Measurements from ENCODE around the gene CD22. TPM values are rescaled to one million over a fixed set of nuclear protein-coding genes. Genes with fewer than 3 reads are reported as not detected.

Gene CD22
- total RNA-seq, 1 donor from 2014 or later: not detected

GRCh38 chr19:35295792-35296462 is 33.1 kb upstream of the CD22 start:
- DNase-seq (ENCODE audit: low read depth, low spot score): no peak

- no peak for DNase-seq (ENCODE audit: low read depth, low spot score)
Observed at GRCh38 chr19:35296644-35297514, 32.1 kb upstream of the CD22 start.

DNA sequence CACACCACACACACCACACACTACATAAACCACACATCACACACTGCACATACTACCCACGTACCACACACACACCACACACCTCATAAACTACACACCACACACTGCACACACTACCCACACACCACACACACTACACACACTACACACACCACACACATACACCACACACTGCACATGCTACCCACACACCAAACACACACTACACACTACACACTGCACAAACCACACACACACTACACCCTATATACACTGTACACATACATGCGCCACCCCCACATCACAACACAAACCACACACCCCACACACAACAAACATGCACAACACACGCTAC is 31.5 kb upstream of the CD22 start:
- no peak for DNase-seq (ENCODE audit: low read depth, low spot score)

DNA sequence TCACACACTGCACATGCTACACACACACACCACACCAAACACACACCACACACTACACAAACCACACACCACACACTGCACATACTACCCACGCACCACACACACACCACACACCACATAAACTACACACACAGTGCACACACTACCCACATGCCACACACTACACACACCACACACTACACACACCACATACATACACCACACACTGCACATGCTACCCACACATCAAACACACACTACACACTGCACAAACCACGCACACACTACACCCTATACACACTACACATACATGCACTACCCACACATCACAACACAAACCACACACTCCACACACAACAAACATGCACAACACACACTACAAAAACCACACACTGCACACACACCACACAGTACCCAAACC is 31.1 kb upstream of the CD22 start:
- DNase-seq (ENCODE audit: low read depth, low spot score): no peak

- no peak for DNase-seq (ENCODE audit: low read depth, low spot score)
Observed at GRCh38 chr19:35298561-35298972, 30.4 kb upstream of the CD22 start.

GRCh38 chr19:35299523-35300338 is 29.3 kb upstream of the CD22 start:
- no peak for DNase-seq (ENCODE audit: low read depth, low spot score)

DNA sequence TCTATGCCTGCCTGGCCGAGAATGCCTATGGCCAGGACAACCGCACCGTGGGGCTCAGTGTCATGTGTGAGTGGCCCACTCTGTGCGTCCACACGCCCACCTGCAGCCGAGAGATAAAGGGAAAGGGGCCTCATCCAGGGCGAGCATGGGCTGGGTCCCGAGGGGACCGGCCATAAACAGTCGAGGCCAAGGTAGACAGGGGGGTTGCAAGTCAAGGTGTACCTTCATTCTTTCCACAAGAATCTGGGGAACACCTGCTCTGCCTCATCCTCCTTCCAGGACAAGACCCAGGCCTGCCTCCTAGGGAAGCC is 28.7 kb upstream of the CD22 start:
- DNase-seq (ENCODE audit: low read depth, low spot score): no peak

DNA sequence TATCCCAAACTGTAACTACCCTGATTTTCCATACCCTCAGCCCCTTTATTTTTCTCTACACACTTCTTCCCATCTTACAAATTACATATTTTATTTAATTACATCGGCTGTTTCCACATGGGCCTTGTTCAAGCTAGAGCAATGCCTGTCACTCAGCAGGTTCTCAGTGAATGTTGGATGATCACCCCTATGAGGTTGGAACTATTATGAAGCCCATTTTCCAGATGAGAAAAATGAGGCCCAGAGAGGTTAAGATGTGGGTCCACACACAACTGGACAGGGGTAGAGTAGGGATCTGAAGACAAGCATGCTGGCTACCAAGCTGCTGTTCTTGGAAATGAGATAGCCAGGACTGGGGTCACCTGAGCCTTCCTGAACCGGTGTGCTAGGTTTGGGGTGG is 27.0 kb upstream of the CD22 start:
- no peak for DNase-seq (ENCODE audit: low read depth, low spot score)

DNA sequence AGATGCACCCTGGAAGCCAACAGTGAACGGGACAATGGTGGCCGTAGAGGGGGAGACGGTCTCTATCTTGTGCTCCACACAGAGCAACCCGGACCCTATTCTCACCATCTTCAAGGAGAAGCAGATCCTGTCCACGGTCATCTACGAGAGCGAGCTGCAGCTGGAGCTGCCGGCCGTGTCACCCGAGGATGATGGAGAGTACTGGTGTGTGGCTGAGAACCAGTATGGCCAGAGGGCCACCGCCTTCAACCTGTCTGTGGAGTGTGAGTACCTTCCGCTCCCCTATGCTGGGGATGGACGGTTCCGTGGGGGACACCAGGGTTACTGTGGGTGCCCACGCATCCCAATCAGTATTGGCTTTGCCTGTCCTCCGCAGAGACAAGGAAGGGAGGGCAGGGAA is 26.5 kb upstream of the CD22 start:
- DNase-seq (ENCODE audit: low read depth, low spot score): no peak

DNA sequence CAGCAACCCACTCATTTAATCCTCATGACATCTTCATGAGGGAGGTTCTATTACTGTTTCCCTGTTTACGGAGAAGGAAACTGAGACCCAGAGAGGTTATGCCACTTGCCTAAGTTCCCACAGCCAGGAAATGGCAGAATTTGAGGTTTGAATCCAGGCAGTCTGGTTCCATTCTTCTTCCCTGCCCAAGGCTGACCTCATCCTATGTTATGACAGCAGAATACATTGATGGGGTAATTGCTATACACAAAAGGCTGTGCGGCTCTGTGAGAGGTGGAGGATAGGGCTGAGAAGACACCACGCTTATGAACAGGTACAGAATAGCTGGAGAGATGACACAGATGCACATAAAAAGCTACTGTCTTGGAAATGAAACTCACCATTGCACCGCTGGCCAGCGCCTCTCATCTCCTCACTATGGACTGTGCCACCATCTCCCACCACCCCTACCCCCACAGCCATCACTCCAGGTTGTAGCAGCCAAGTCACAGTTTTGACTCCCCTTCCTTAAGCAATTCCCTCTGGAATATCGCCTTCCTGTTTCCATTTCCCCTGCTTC is 25.6 kb upstream of the CD22 start:
- DNase-seq (ENCODE audit: low read depth, low spot score): no peak

DNA sequence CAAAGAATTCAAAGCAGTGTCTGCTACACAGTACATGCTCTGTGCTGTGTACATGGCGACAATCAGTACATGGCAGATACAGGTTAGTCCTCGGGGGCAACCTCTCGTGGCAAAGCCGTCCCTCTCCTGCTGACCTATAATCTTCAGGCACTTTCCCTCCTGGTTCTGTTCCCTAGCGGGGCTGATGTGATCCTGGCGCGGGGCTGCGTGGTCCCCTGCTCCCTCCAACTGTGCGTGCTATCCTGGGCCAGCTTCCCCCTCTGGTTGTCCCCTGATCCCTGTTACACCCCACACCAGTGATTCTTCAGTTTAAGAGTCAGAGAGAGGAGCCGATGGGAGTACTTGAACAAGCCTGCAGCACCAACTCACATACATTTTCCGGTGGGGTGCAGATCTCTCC is 25.0 kb upstream of the CD22 start:
- DNase-seq (ENCODE audit: low read depth, low spot score): no peak

GRCh38 chr19:35305181-35305580 is 23.8 kb upstream of the CD22 start:
- no peak for DNase-seq (ENCODE audit: low read depth, low spot score)

DNA sequence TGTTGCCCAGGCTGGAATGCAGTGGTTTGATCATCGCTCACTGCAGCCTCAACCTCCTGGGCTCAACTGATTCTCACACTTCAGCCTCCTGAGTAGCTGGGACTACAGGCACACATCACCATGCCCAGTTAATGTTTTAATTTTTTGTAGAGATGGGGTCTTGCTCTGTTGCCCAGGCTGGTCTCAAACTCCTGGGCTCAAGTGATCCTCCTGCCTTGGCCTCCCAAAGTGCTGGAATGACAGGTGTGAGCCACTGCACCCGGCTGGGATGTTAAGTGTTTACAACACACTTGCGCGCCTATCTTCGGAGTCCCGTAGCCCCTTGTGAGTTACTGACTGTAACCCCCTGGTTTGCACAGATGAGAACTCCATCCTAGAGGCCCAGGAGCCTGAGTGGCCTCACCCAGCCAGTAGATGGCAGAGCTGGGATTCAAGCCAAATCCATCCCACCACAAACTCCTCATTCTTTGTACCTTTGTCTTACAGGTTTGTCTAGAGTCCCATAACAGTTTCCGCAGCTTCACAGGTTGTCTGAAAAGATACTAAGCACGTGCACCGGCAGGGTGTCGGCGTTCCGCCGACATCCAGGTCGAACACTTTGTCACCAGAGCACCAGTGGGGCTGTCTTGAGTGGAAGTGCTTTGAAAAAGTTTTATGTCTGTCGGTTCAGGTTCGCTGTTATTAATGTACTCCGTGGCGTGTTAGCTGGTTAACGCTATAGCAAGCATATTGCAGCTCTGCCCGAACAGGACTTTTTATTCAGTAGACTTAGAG is 22.3 kb upstream of the CD22 start:
- DNase-seq (ENCODE audit: low read depth, low spot score): no peak

DNA sequence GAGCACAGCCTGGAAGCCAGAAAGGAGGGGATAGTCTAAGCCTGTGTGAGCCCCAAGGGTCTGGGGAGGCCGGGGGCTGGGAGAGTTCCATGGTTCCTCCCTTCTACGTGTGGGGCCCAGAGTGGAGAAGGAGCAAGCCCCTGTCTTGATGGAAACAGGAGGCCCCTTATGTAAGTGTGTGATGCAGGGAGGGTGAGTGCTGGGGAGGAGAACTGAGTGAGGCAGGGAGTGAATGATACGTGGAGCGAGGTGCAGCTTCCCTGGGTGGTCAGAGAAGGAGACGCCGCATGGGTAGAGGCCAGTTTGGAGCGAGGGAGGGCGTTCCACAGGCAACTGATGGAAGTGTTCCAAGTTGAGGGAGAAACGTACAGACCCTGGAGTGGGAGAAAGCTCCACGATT is 21.1 kb upstream of the CD22 start:
- DNase-seq (ENCODE audit: low read depth, low spot score): no peak

GRCh38 chr19:35308910-35309309 is 20.1 kb upstream of the CD22 start:
- no peak for DNase-seq (ENCODE audit: low read depth, low spot score)

GRCh38 chr19:35309481-35310279 is 19.3 kb upstream of the CD22 start:
- DNase-seq (ENCODE audit: low read depth, low spot score): no peak

- no peak for DNase-seq (ENCODE audit: low read depth, low spot score)
Observed at GRCh38 chr19:35310331-35310730, 18.7 kb upstream of the CD22 start.

- no peak for DNase-seq (ENCODE audit: low read depth, low spot score)
Observed at GRCh38 chr19:35310811-35311465, 18.0 kb upstream of the CD22 start.

DNA sequence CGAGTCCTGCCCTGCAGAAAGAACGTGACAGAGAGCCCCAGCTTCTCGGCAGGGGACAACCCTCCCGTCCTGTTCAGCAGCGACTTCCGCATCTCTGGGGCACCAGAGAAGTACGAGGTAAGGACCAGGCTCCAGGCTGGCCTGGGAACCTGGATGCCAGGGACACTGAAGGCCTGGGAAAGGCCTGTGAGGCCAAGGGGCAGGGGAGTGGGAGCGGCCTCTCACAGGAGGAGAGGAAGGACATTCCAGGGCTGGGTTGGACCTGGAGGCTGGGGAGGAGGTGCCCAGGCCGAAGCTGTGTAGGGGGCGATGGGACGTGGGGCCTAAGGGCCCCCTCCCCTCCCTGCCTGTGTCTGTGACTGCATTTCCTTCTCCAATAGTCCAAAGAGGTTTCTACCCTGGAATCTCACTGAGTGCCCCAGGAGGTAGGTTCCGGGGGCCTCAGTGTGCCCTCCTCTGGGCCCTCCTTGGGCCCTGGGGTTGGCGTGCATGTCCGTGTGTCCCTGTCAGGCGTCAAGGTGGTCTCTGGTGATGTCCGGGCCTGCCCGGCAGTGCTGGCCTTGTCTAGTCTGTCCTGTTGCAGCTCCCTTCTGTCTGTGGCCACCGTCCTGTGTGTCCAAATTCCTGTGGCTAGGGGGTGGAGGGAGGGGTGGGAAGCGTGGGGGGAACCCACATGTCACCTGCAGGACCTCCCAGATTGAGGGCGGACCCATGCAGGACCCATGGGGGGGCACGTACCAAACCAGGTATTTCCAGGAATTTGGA is 16.9 kb upstream of the CD22 start:
- DNase-seq (ENCODE audit: low read depth, low spot score): no peak
